CD1c-positive myeloid dendritic cell (primary cell): ENCODE results near the gene ORC4.

ENCODE experiments used
- DNase-seq: peaks from one replicate; pipeline ENCODE4 v3.0.0-alpha.2; 2016; ENCODE audit errors: extremely low spot score

Gene ORC4

DNA sequence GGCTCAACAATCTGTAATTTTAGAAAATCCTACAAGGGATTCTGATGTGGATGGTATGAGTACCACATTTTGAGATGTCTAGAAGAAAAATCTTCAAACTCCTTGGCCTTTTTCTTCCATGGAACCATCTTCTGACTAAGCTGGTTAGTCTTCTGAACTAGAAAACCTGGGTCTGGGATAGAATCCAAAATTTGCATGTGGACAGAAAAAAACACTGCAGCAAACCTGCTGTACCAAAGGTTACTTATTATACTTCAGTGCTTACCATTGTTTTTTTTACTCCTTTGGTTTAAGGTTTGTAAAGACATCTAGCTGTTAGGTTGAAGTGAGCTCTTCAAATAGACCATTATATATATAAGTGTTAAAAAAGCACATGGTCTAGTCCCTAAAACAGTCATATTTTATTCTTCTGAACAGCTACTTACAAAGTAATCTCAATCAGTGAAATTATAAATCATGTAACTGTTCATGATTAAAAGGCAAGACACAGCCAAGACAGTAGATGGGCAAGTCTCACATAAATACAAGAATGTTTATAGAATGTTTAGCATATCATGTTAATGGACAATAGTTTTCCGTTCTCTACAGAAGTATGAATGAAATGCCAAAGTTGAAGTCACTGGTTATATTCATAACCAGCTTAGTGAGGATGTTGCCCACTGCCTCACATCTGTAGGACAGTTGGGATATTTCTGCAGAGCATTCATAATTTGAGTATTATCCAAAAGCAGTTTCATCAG, 85.5 kb downstream of the ORC4 start:
- DNase-seq, result no peak

DNA sequence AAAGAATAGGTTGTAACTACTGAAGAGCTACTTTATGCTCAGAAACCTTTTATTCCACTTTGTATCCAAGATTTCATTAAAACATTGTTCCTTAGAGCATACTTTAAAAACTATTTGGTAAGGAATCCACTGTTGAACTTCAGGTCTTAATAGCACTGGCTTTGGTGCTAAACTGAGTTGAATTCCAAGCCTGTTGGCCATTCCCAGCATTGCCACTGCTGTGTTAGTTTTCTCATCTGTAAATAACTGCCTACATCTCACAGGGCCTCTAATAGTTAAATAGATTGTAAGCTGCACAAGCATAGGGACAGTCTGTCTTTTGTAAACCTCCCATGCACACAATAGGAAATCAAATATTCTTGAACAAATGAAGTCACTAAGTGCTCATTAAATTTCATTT, 86.6 kb downstream of the ORC4 start:
- no peak for DNase-seq

DNA sequence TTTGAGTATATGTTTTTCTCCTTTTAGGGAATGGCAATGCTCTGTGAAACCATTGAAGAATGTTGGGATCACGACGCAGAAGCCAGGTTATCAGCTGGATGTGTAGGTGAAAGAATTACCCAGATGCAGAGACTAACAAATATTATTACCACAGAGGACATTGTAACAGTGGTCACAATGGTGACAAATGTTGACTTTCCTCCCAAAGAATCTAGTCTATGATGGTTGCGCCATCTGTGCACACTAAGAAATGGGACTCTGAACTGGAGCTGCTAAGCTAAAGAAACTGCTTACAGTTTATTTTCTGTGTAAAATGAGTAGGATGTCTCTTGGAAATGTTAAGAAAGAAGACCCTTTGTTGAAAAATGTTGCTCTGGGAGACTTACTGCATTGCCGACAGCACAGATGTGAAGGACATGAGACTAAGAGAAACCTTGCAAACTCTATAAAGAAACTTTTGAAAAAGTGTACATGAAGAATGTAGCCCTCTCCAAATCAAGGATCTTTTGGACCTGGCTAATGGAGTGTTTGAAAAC, 93.4 kb downstream of the ORC4 start:
- no peak for DNase-seq

DNA sequence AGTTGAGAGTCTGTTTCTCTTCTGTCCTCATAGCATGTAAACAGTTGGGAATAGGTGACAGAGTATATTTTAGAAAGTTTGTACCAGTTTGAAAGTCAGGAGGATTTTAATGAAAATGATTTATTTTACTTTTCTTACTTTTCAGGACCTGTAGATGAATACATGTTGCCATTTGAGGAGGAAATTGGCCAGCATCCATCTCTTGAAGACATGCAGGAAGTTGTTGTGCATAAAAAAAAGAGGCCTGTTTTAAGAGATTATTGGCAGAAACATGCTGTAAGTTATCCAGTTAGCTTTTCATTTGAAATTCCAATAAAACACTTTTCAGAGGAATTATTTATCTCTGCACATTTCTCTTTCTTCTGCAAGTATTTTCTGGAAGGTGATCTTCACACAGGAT, 94.7 kb downstream of the ORC4 start:
- DNase-seq, result no peak

DNA sequence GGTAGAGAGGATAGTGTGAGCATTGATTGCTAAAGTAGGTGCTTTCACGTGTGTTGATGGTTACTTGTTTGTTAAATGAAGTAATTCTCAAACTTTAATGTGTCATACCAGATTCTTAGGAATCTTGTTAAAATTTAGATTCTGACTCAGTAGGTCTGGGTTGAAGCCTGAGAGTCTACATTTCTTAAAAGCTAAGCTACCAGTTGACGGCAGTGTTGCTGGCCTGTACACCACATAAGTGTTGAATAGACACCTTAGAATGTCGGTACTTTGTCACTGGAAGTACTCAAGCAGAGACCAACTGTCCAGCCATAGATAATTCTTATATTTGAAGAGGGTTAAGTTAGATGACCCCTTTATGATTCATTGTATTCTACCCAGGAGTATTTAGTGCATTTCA, 95.9 kb downstream of the ORC4 start:
- no peak for DNase-seq

DNA sequence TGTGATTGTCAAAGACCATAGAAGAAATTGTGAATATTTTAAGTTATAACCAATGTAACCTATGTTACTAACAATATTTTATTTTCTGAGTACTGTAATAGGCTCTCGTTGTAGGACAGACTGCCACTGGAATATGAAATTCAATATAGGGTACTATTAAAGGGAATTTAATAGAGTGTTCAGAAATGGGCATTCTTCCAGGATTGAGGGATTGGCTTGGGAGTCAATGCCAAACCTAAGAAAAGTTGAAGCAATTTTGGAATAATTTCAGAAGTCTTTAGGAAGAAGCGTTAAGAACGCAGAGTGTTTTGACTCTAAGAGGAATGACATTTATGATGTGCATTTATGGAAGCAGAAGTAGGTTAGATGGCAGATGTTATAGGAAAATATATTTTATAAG, 96.7 kb downstream of the ORC4 start:
- DNase-seq, result no peak

DNA sequence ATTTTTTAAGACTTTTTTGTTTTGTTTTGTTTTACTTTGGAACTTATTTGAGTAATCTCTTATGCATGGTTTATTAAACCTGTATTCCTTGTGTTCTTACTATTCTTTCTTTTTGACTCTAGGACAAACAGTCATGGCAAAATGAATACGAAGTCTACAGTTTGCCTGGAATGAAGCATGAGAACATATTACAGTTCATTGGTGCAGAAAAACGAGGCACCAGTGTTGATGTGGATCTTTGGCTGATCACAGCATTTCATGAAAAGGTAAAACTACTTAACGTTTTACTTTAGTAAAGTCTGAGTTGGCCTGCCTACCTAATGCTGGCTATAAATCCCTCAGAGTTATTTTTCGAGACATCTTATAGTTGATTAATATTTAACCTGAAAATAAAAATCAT, 103.4 kb downstream of the ORC4 start:
- DNase-seq, result no peak

DNA sequence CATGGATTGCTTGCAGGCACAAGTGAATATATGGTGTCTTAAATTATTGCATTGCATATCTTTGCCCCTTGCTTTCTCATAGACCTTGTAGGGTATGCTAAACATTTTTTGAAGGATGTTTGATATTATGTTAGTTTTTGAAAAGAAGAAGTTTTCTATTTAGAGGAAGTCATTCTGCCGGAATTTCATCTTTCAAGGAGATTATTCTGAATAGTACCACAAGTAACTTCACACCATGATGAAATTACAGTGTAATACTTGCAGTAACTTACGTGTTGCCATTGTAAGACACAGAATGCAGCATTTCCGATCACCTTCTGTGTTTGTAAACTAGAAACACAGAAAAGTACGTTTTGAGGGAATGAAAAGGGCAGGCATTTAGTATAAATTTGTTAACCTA, 103.8 kb downstream of the ORC4 start:
- peak; percentile 16 for DNase-seq

DNA sequence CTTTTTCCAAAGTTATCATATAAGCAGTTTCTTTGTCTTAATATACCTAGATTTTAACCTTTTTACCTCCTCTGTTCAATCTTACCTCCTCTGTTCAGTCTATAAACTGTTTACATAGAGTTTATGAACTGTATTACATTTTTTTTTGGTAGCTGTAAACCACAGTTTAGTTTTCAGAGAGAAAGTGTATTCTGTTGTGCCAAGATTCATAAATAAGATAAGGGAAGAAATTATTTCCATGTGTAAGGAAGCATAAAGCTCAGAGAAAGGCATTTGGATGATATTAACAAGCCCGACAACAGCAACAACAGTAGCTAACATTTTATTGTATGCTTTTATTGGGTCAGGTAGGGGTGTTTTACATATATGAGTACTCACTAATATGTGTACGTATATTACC, 104.5 kb downstream of the ORC4 start:
- DNase-seq, result no peak

DNA sequence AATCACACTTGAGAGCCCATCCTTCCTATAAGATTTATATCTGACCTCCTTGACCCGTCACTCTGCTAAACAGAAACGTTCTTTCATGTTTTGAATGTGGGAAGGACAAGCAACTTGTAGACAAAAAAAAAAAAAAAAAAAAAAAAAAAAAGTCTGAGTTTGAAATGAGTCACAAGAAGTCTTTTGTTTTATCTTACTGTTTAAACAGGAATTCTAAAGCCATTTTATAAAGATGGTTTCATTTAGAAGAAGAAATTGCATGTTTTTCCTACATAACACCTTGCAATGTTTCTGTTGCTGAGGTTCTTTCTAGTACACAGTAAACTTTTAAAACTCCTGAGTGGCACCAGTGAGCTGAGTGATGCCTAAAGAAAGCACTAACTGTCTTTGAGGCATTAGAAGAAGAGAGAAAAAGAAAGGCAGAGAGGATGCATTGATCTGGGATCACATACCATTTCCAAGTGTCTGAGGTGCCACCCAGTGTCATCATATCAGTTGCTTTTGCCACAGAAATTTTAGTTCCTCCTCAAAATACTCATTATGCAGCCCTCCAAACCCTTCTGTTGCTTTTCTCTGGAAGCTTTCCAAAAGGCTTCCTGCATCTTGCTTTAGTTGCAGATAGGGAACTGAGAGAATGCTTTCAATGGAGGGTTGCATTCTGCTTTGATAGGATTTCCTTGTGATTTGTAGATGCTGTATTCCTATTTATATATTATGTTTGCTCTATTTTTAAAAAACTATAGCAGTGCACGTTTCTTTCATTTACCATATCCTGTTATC, 106.6 kb downstream of the ORC4 start:
- peak; percentile 66 for DNase-seq

DNA sequence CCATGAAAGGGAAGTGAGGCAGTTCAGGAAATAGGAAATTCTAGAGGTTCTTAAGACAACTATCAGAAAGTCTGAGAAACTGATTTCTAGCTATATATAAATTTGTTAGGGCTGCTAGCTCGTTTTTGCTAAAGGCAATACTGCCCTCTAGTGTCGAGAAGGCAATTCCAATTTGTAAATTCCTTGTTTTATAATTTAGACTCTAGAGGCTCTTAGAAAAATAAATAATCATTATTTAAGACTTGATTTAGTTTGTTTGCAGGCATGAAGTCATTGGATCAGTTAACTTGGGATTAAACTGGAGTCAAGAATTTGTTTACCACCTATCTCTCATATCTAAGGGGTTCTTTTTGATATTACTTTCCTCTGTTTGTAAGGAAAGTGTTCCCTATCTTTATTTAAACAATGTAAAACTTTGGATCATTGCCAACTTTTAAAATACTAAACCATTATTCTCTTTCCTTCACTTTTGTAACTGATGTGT, 109.5 kb downstream of the ORC4 start:
- DNase-seq, result peak; percentile 78

DNA sequence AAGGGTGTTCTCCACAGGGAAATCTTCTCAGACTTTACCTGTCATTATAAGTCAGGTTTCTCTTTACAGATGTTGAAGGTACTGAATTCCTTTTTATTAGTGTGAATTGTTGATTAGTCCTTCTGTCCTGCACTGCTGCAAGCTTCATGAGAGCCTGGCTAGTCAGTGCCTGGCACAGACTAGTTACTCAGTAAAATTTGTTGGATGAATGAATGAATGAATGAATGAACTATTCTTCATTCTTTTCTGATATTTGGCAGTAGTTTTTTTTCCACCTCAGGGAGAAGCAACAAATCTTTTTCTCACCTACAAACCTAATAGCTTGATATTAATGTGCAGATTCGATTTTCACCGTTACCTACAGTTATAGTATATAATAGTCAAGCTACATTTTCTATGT, 111.4 kb downstream of the ORC4 start:
- DNase-seq, result no peak

DNA sequence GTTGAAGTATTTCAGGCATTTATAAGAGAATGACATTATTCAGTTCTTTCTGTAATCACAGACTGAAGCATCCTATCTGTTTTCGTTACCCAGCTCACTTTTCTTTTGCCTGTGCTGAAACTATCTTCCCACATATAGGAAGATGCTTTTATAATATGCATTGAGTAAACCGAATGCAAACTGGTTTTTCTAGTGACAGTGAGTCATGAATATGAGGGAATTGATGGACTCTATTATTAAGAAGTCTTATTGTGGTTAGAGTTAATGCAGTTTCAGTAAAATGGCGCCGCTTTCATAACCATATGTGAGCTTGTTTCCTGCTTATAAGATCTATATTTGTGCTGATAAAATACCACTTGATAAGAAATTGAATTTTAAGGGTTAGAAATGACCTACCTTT, 116.5 kb downstream of the ORC4 start:
- no peak for DNase-seq

DNA sequence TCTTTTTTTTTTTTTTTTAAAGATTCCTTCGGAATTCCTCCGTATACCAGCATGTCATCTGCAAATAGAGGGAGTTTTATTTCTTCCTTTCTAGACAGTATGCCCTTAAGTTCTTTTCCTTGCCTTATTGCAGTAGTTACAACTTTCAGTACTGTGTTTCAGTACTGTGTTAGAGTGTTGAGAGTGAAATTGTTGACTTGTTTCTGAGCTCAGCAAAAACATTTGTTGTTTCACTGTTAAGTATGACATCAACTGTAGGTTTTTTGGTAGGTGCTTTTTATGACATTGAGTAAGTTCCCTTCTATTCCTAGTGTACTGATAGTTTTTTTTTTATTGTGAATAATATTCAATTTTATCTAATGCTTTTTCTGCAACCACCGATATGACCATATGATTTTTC, 131.9 kb downstream of the ORC4 start:
- DNase-seq, result no peak

DNA sequence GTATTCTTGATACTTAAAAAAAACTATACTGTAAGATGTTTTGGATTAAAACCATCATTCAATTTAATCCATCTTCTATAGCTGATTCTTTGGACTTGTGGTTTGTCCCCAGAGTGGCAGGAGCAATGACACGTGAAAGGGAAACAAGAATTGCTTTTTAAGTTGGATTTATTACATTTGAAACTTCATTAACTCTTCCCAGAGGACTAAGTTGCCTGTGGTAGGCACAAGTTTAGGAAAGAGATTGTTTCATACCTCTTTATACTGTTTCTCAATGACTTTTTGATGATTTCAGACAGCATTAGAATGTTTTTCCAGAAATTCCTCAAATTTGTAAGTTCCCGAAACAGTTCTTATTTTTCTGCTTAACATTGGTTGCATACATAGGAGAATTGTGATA, 134.4 kb downstream of the ORC4 start:
- no peak for DNase-seq

DNA sequence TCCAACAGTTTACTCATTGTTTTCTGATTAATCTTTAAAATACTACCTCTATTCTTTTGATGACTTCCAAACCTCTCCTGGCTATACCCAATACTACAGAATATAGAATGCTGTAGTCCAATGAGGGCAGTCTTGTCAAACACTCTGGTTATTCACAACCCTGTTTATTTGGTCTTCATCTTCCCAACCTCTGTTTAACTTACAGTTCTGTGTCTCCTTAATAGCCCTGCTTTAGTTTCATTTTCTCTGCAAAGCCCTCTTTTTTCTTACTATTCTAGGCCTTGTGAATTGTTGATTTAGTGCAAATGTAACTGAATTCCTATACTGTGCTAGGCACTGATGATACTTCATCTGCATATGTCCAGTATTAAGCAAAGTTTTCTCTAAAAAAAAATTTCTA, 135.7 kb downstream of the ORC4 start:
- DNase-seq, result no peak

DNA sequence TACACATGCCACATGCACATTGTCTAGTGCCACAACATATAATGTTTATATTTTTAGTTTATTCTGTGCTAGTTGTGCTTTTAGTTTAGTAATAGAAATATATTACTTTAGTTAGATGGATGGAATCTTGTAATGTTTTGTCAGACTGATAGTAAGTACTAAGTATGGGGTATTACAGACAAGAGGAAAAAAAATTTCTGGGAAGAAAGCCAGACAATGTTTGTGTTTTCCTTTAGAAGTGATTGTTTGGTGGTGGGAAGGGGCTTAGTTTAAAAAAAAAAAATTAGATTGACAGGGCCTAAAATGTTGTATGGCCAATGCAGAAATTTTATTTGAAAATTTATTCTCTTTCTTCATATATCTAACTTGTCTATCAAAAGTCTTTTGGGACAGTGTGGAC, 137.9 kb downstream of the ORC4 start:
- no peak for DNase-seq
